Activated CD4-positive, alpha-beta memory T cell treated with anti-CD3 and anti-CD28 coated beads for 36 hours (primary cell): ENCODE results near the gene ZC4H2. TPM values are rescaled to one million over a fixed set of nuclear protein-coding genes. Genes with fewer than 3 reads are reported as not detected.
"Not testable (repeated sequence)": the region's sequence is repeated elsewhere in the genome, so short reads cannot be mapped to it uniquely, and the experiment has no call there.

ENCODE experiments used
- CTCF ChIA-PET: fragments of 350-600 bp; sonication (Branson Sonifier 250); formaldehyde crosslinking; loops from one replicate; lab custom pipeline; 2021; ENCODE audit warnings: antibody characterized with exemption, inconsistent platforms; lab: Charles Lee
- POLR2A ChIA-PET: fragments of 350-600 bp; sonication (Branson Sonifier 250); formaldehyde crosslinking; loops from one replicate; lab custom pipeline; 2021; ENCODE audit warnings: antibody characterized with exemption; lab: Charles Lee
- DNase-seq: peaks from one replicate; pipeline ENCODE4 v3.0.0-alpha.2; 2020
- H3K27ac Mint-ChIP-seq: one replicate; pipeline ENCODE4 v1.8.0; 2021; ENCODE audit warnings: mixed read lengths
- H3K27me3 Mint-ChIP-seq: one replicate; pipeline ENCODE4 v1.8.0; 2021; ENCODE audit warnings: mixed read lengths
- H3K36me3 Mint-ChIP-seq: one replicate; pipeline ENCODE4 v1.8.0; 2021; ENCODE audit warnings: mixed read lengths
- H3K4me1 Mint-ChIP-seq: one replicate; pipeline ENCODE4 v1.8.0; 2021; ENCODE audit warnings: low read depth, mixed read lengths
- H3K4me3 Mint-ChIP-seq: one replicate; pipeline ENCODE4 v1.8.0; 2021; ENCODE audit warnings: mild to moderate bottlenecking, mixed read lengths
- H3K9me3 Mint-ChIP-seq: one replicate; pipeline ENCODE4 v1.8.0; 2021; ENCODE audit warnings: mixed read lengths
- intact Hi-C: fragments of 100-400 bp; cut with micrococcal nuclease; formaldehyde crosslinking; loops from one replicate; pipeline ENCODE4 v1.15.1; 2023
- total RNA-seq, 2 experiments: library from RNA; stranded (reverse); gene quantifications; one replicate each; pipeline ENCODE4 v1.2.3, GENCODE V29; 2021

ZC4H2 gene
- total RNA-seq, 2 experiments from 2014 or later, result 8.9 to 9.1 TPM

DNA sequence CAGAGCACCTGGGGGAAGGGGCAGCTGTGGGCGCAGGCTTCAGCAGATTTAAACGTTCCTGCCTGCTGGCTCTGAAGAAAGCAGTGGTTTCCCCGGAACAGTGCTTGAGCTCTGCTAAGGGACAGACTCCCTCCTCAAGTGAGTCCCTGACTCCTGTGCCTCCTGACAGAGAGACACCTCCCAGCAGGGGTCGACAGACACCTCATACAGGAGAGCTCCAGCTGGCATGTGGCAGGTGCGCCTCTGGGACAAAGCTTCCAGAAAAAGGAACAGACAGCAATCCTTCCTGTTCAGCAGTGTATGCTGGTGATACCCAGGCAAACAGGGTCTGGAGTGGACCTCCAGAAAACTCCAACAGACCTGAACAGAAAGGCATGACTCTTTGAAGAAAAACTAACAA lies 68.1 kb downstream of the ZC4H2 start:
- Mint-ChIP-seq H3K27me3 (no peaks in the 10 kb centered on the region), H3K4me1 (no peaks in the 10 kb centered on the region), H3K4me3 (no peak overlapping the region), H3K36me3 (peaks cover 34% of the 10 kb centered on the region), H3K9me3 (peaks cover 25% of the 10 kb centered on the region), H3K27ac (no peak overlapping the region)
- ChIA-PET CTCF (no interaction called here), POLR2A (no interaction called here)
- intact Hi-C loops, result no loop called here
- no peak for DNase-seq

DNA sequence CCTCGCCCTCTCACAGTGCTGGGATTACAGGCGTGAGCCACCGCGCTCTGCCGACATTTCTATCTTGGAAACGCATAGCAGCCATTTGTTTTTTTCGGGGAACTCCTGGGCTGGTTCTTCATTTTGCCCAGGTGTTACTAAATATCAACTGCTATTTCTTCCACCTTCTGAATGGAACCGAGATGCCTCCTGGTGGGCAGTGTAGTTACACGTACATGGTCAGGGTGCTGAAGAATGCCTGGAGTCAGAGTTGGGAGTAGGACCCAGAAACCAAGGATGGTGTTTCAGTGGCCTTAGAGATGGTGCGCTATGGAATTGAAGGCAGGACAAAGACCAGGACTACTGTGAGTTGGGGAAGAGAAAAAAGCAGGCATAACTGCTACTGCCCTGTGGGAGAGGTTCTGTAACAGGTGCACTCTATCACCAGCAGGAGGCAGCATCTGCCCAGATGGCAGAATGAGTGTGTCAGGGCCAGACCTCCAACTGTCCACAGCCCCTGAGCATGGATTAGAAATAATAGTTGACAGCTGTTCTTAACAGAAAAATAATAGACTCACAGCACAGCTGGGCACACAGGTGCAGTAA lies 81.7 kb downstream of the ZC4H2 start:
- no peaks in the 10 kb centered on the region for H3K27me3 Mint-ChIP-seq
- no peaks in the 10 kb centered on the region for H3K4me1 Mint-ChIP-seq
- H3K36me3 Mint-ChIP-seq, result no peaks in the 10 kb centered on the region
- ChIA-PET POLR2A (no interaction called here), CTCF (interaction anchor here (0.6 kb wide), 1 partner anchor 1472 kb away, joined by 3 read pairs; no protein-coding TSS in a partner anchor)
- intact Hi-C loops, result loop anchor here (5.0 to 10.0 kb wide), 2 partner anchors 250 to 633 kb away; no protein-coding TSS in a partner anchor
- no peak overlapping the region for H3K27ac Mint-ChIP-seq
- peaks cover 6% of the 10 kb centered on the region for H3K9me3 Mint-ChIP-seq
- no peak overlapping the region for H3K4me3 Mint-ChIP-seq
- DNase-seq, result peak; percentile 46

DNA sequence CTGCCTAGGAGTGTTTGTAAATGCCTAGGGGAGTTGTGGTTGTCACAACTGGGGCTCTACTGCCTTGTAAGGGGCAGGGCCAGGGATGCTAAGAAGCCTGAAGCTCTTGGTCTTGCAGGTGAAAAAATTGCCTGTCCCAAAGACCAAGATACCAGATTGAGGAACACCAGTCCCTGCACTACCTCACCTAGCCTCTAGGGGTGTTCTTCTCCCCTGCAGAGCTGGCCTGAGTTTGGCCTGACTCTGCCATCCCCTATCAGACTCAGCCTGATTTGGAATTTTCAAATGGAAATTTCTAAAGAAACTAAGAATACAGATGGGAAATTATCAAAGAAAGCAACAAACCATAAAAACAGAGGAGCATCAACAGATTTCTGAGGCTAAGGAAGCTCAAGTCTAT lies 90.4 kb downstream of the ZC4H2 start:
- DNase-seq, result peak; percentile 8
- Mint-ChIP-seq H3K9me3 (peaks cover 9% of the 10 kb centered on the region), H3K36me3 (no peaks in the 10 kb centered on the region), H3K27ac (no peak overlapping the region), H3K4me1 (no peaks in the 10 kb centered on the region), H3K27me3 (no peaks in the 10 kb centered on the region), H3K4me3 (no peak overlapping the region)
- ChIA-PET CTCF (interaction anchor here (0.7 to 1.0 kb wide), 2 partner anchors 27 to 444 kb away, joined by 3 to 4 read pairs; no protein-coding TSS in a partner anchor), POLR2A (no interaction called here)
- intact Hi-C loops, result no loop called here

DNA sequence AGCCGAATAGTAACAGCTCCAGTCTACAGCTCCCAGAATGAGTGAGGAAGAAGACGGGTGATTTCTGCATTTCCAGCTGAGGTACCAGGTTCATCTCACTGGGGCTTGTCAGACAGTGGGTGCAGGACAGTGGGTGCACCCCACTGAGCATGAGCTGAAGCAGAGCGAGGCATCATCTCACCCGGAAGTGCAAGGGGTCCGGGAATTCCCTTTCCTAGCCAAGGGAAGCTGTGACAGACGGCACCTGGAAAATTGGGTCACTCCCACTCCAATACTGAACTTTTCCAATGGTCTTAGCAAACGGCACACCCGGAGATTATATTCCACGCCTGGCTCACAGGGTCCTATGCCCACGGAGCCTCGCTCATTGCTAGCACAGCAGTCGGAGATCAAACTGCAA lies 97.5 kb downstream of the ZC4H2 start:
- H3K27me3 Mint-ChIP-seq, CTCF ChIA-PET, H3K4me3 Mint-ChIP-seq, H3K36me3 Mint-ChIP-seq, H3K27ac Mint-ChIP-seq, intact Hi-C loops, DNase-seq, POLR2A ChIA-PET, H3K4me1 Mint-ChIP-seq: not testable (repeated sequence)
- peaks cover 16% of the 10 kb centered on the region for H3K9me3 Mint-ChIP-seq

DNA sequence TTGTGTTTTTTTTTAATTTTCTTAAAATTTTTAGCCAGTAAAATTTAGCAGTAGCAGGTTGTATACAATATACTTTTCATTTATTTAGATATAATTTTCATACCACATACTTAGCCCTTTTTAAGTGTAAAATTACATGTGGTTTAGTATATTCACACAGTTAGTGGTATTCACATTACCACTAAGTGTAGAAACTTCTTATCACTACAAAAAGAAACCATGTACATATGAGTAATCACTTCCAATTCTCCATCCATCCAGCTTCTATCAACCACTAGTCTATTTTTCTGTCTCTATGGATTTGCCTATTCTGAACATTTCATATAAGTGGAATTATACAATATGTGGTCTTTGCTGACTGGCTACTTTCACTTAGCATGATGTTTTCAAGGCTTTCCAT lies 109.0 kb downstream of the ZC4H2 start:
- Mint-ChIP-seq H3K36me3 (peaks cover 5% of the 10 kb centered on the region), H3K4me3 (no peak overlapping the region), H3K9me3 (peaks cover 31% of the 10 kb centered on the region), H3K27me3 (no peaks in the 10 kb centered on the region), H3K4me1 (peaks cover 9% of the 10 kb centered on the region), H3K27ac (no peak overlapping the region)
- CTCF ChIA-PET, result no interaction called here
- no peak for DNase-seq
- POLR2A ChIA-PET, result no interaction called here
- intact Hi-C loops, result no loop called here

Other genes with a start within 250 kb of the ZC4H2 start
- gene ZC3H12B, start 58.4 kb upstream of the ZC4H2 start, total RNA-seq, result under 1 TPM; 0.61 to 0.83 TPM